ENCODE measurements around the gene NKX2-4. TPM values are rescaled to one million over a fixed set of nuclear protein-coding genes. Genes with fewer than 3 reads are reported as not detected.

Gene NKX2-4
- total RNA-seq, 4 donors from 2014 or later = not detected

- no peaks in the 10 kb centered on the region for H3K9me3 ChIP-seq
- TF ChIP-seq, protein P1, sequence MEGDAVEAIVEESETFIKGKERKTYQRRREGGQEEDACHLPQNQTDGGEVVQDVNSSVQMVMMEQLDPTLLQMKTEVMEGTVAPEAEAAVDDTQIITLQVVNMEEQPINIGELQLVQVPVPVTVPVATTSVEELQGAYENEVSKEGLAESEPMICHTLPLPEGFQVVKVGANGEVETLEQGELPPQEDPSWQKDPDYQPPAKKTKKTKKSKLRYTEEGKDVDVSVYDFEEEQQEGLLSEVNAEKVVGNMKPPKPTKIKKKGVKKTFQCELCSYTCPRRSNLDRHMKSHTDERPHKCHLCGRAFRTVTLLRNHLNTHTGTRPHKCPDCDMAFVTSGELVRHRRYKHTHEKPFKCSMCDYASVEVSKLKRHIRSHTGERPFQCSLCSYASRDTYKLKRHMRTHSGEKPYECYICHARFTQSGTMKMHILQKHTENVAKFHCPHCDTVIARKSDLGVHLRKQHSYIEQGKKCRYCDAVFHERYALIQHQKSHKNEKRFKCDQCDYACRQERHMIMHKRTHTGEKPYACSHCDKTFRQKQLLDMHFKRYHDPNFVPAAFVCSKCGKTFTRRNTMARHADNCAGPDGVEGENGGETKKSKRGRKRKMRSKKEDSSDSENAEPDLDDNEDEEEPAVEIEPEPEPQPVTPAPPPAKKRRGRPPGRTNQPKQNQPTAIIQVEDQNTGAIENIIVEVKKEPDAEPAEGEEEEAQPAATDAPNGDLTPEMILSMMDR (IDR thresholded peaks at IDR 0.05) = no peak
- TF ChIP-seq POLR2A (IDR thresholded peaks at IDR 0.05) = no peak
- 86 to 91% methylated on average over 1 of the region's 1 CpG for WGBS, 2 donors
- intact Hi-C loops (cut with DNase I) = no loop called here
- H3K27me3 ChIP-seq = no peaks in the 10 kb centered on the region
- H3K27ac ChIP-seq = no peak overlapping the region
- no peak overlapping the region for H3K4me3 ChIP-seq
- no peaks in the 10 kb centered on the region for H3K4me1 ChIP-seq
- H3K36me3 ChIP-seq = peaks cover 0 to 84% (median 25%) of the 10 kb centered on the region in 3 donors
- no peak for DNase-seq
Measured at GRCh38 chr20:21381619-21382018, 15.7 kb downstream of the NKX2-4 start.

DNA sequence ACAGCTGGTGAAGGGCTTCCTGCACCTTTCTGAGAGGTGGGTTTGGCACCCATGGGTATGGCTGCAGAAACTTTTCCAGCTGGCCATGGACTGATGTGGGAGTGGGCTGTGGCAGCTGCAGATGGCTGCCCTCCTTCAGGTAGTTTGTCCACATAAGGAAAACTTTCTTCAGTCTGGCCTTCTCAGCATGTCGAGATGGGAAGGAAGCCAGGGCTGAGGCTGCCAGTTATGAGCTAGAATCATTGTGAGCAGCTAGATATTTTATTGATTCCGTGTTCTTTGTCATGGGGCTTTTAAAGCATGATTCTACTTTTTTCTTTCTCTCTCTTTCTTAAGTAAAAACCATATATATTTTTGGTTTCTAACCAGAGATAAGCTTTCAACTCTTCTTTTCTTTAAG, 16.6 kb downstream of the NKX2-4 start:
- Histone ChIP-seq H3K27ac (no peak overlapping the region), H3K4me3 (no peak overlapping the region), H3K4me1 (no peaks in the 10 kb centered on the region), H3K9me3 (no peaks in the 10 kb centered on the region), H3K27me3 (no peaks in the 10 kb centered on the region), H3K36me3 (peaks cover 0 to 84% (median 23%) of the 10 kb centered on the region in 3 donors)
- TF ChIP-seq, protein P1 (IDR thresholded peaks at IDR 0.05) = no peak
- no peak for TF ChIP-seq POLR2A (IDR thresholded peaks at IDR 0.05)
- DNase-seq = no peak
- intact Hi-C loops (cut with DNase I) = no loop called here
- WGBS, 2 donors = 77 to 79% methylated on average over 2 of the region's 2 CpGs

DNA sequence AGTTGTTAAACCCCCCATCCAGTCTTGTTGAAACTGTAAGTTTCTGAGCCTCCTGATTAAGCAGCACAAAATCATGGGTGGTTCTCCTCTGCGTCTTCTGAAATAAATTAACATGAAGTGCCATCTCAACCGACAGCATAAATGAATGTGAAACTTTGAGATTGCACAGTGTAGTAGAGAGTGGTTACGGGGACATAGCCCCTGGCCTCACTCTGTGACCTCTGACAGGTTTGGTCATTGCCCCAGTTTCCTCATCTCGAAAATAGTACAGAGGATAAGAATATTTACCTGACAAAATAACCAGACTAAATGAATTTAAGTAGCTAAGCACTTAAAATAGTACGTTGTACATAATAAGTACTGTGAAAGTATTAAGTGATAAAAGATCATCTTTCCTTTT, 19.1 kb downstream of the NKX2-4 start:
- Histone ChIP-seq H3K27me3 (no peaks in the 10 kb centered on the region), H3K4me3 (no peak overlapping the region), H3K27ac (no peak overlapping the region), H3K36me3 (peaks cover 0 to 63% (median 17%) of the 10 kb centered on the region in 3 donors), H3K9me3 (no peaks in the 10 kb centered on the region), H3K4me1 (no peaks in the 10 kb centered on the region)
- TF ChIP-seq, protein P1 (IDR thresholded peaks at IDR 0.05) = no peak
- no peak for TF ChIP-seq POLR2A (IDR thresholded peaks at IDR 0.05)
- 94 to 95% methylated on average over 5 of the region's 5 CpGs for WGBS, 2 donors
- intact Hi-C loops (cut with DNase I) = no loop called here
- DNase-seq = no peak

DNA sequence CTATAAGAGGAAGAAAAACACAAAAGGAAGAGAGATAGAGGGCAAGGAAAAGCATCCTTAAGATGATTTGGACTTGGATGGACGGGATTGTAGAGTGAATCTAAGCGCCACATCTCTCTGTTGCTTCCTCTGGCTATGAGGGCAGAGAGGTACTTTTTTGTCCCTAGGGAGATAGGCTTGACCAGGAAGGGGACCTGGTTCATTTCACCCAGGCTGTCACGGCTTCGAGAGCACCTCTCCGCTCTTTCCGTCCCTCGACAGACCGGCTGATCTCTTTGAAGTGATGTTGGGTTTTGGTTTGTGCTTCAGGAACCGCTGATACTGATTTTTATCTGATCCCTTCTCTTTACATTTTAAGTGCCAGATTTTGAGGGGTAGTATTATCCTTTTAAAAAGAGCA, 19.6 kb downstream of the NKX2-4 start:
- intact Hi-C loops (cut with DNase I) = no loop called here
- WGBS, 2 donors = 94 to 95% methylated on average over 9 of the region's 9 CpGs
- no peak overlapping the region for H3K4me3 ChIP-seq
- peaks cover 0 to 57% (median 12%) of the 10 kb centered on the region in 3 donors for H3K36me3 ChIP-seq
- no peak for DNase-seq
- TF ChIP-seq POLR2A (IDR thresholded peaks at IDR 0.05) = no peak
- TF ChIP-seq, protein P1 (IDR thresholded peaks at IDR 0.05) = no peak
- H3K27me3 ChIP-seq = no peaks in the 10 kb centered on the region
- no peaks in the 10 kb centered on the region for H3K9me3 ChIP-seq
- H3K27ac ChIP-seq = no peak overlapping the region
- H3K4me1 ChIP-seq = no peaks in the 10 kb centered on the region

DNA sequence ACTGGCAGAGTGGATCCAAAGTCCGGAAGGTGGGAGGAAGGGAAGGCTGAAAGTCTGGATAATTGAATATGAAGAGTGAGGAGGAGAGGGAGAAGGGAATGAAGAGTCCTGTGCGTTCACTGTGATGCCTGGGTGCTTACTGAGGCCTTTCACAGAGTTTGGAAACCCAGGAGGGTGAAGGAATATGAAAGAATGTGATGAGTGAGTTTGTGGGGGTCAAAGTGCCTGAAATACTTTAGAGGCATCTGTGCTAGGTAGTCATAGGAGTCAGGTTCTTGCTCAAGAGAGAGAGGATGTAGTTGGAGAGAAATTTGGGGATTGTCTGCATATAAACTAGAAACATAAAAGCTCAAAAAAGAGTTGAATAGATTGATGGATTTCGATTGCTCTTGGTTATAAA, 20.7 kb downstream of the NKX2-4 start:
- peaks cover under 1 to 47% (median 7%) of the 10 kb centered on the region in 3 donors for H3K36me3 ChIP-seq
- no peaks in the 10 kb centered on the region for H3K27me3 ChIP-seq
- TF ChIP-seq, protein P1 (IDR thresholded peaks at IDR 0.05) = no peak
- no peak for TF ChIP-seq POLR2A (IDR thresholded peaks at IDR 0.05)
- no peak overlapping the region for H3K4me3 ChIP-seq
- H3K9me3 ChIP-seq = no peaks in the 10 kb centered on the region
- WGBS, 2 donors = 89 to 94% methylated on average over 3 of the region's 3 CpGs
- no peak for DNase-seq
- H3K27ac ChIP-seq = no peak overlapping the region
- intact Hi-C loops (cut with DNase I) = no loop called here
- no peaks in the 10 kb centered on the region for H3K4me1 ChIP-seq
